GM23338 (cell line): Measurements from ENCODE around the gene KRT75. TPM values are rescaled to one million over a fixed set of nuclear protein-coding genes. Genes with fewer than 3 reads are reported as not detected.

ENCODE experiments used
- ATAC-seq: fragments of 200-7000 bp; cut with Tn5 transposase; 3 replicates; pipeline ENCODE4 v1.9.1; 2020
- DNase-seq: peaks from one replicate; pipeline ENCODE4 v3.0.0-alpha.2; 2015; ENCODE audit warnings: low spot score
- H2AFZ ChIP-seq: fragments of 200-600 bp; sonication (generic); 2 replicates; pipeline ENCODE4 v1.8.0; 2016; ENCODE audit warnings: antibody characterized with exemption, mild to moderate bottlenecking, moderate library complexity
- H3F3A ChIP-seq: fragments of 200-600 bp; sonication (generic); replicated peaks from 2 replicates; pipeline ENCODE4 v1.8.0; 2017; ENCODE audit warnings: antibody characterized with exemption, mixed run types, low read depth
- H3K27ac ChIP-seq: fragments of 200-600 bp; sonication (generic); 2 replicates; pipeline ENCODE4 v1.6.1; 2016; ENCODE audit warnings: low read depth
- H3K27me3 ChIP-seq: fragments of 200-600 bp; sonication (generic); 2 replicates; pipeline ENCODE4 v1.8.0; 2016; ENCODE audit warnings: mild to moderate bottlenecking, mixed run types, moderate library complexity; ENCODE audit not compliant: insufficient read depth
- H3K36me3 ChIP-seq: fragments of 200-600 bp; sonication (generic); 2 replicates; pipeline ENCODE4 v1.8.0; 2016; ENCODE audit warnings: mild to moderate bottlenecking; ENCODE audit not compliant: insufficient read depth
- H3K4me1 ChIP-seq: fragments of 200-600 bp; sonication (generic); 2 replicates; pipeline ENCODE4 v1.8.0; 2016; ENCODE audit warnings: mild to moderate bottlenecking, moderate library complexity; ENCODE audit not compliant: insufficient read depth
- H3K4me2 ChIP-seq: fragments of 200-600 bp; sonication (generic); 2 replicates; pipeline ENCODE4 v1.7.1; 2017; ENCODE audit warnings: mixed run types
- H3K4me3 ChIP-seq: fragments of 200-600 bp; sonication (generic); 2 replicates; pipeline ENCODE4 v1.6.1; 2016; ENCODE audit warnings: mixed run types
- H3K79me2 ChIP-seq: fragments of 200-600 bp; sonication (generic); replicated peaks from 2 replicates; pipeline ENCODE4 v1.8.0; 2017; ENCODE audit warnings: mild to moderate bottlenecking; ENCODE audit not compliant: insufficient read depth
- H3K9me2 ChIP-seq: fragments of 200-600 bp; sonication (generic); 2 replicates; pipeline ENCODE4 v1.8.0; 2017; ENCODE audit not compliant: insufficient read depth
- H4K20me1 ChIP-seq: fragments of 200-600 bp; sonication (generic); replicated peaks from 2 replicates; pipeline ENCODE4 v1.8.0; 2017; ENCODE audit warnings: mild to moderate bottlenecking; ENCODE audit not compliant: insufficient read depth
- H3K27ac Mint-ChIP-seq: 2 replicates; pipeline ENCODE4 v1.8.0; 2020; ENCODE audit warnings: inconsistent platforms, mild to moderate bottlenecking, moderate library complexity, mixed read lengths
- H3K27me3 Mint-ChIP-seq: 3 replicates; pipeline ENCODE4 v1.8.0; 2022; ENCODE audit warnings: low read depth, mild to moderate bottlenecking, moderate library complexity, mixed read lengths, inconsistent platforms; ENCODE audit not compliant: insufficient read depth, poor library complexity
- H3K36me3 Mint-ChIP-seq: 3 replicates; pipeline ENCODE4 v1.8.0; 2021; ENCODE audit warnings: low read depth, mild to moderate bottlenecking, inconsistent platforms, moderate library complexity, mixed read lengths
- H3K4me1 Mint-ChIP-seq: 3 replicates; pipeline ENCODE4 v1.8.0; 2020; ENCODE audit warnings: mild to moderate bottlenecking, inconsistent platforms, mixed read lengths
- H3K4me3 Mint-ChIP-seq: 3 replicates; pipeline ENCODE4 v1.8.0; 2021; ENCODE audit warnings: moderate library complexity, mild to moderate bottlenecking, inconsistent platforms, mixed read lengths
- H3K9me3 Mint-ChIP-seq: 3 replicates; pipeline ENCODE4 v1.8.0; 2020; ENCODE audit warnings: moderate library complexity, mild to moderate bottlenecking, inconsistent platforms, mixed read lengths
- CREB1 ChIP-seq: fragments of 250-450 bp; sonication (Bioruptor Pico); IDR thresholded peaks from 2 replicates; pipeline ENCODE4 v1.5.0; 2020; ENCODE audit warnings: low read depth, mild to moderate bottlenecking, moderate library complexity
- CTCF ChIP-seq, 2 experiments: fragments of 200-600 bp in 1 of 2; sonication (generic) in 1 of 2; conservative IDR thresholded peaks; 2 replicates each; pipeline versions ENCODE4 v1.5.1 to v1.6.1; 2016 to 2017; ENCODE audit warnings: antibody characterized with exemption in 2 of 2, low read depth in 2 of 2, mild to moderate bottlenecking in 2 of 2, moderate library complexity in 1 of 2
- EZH2 ChIP-seq: fragments of 200-600 bp; sonication (generic); IDR thresholded peaks from one replicate; pipeline ENCODE4 v1.8.0; 2017; ENCODE audit warnings: antibody characterized with exemption, mild to moderate bottlenecking, low read depth; ENCODE audit not compliant: unreplicated experiment
- EZH2phosphoT487 ChIP-seq: fragments of 200-600 bp; sonication (generic); IDR thresholded peaks from one replicate; pipeline ENCODE4 v1.8.1; 2018; ENCODE audit warnings: antibody characterized with exemption; ENCODE audit not compliant: unreplicated experiment
- JUNB ChIP-seq: IDR thresholded peaks from one replicate; pipeline ENCODE4 v1.6.1; 2016; ENCODE audit warnings: antibody characterized with exemption; ENCODE audit not compliant: unreplicated experiment
- NANOG ChIP-seq: IDR thresholded peaks from 2 replicates; pipeline ENCODE4 v1.6.1; 2016; ENCODE audit warnings: antibody characterized with exemption, borderline replicate concordance
- REST ChIP-seq: IDR thresholded peaks from one replicate; pipeline ENCODE4 v1.6.1; 2018; ENCODE audit warnings: antibody characterized with exemption; ENCODE audit not compliant: unreplicated experiment
- ZNF114 ChIP-seq: fragments of 250-450 bp; sonication (Bioruptor Pico); IDR thresholded peaks from 2 replicates; pipeline ENCODE4 v1.5.0; 2020; ENCODE audit warnings: mild to moderate bottlenecking, moderate library complexity
- ZNF331 ChIP-seq: fragments of 250-450 bp; sonication (Bioruptor Pico); IDR thresholded peaks from 2 replicates; pipeline ENCODE4 v1.5.0; 2020; ENCODE audit warnings: low read depth, mild to moderate bottlenecking, moderate library complexity
- ZNF462 ChIP-seq: fragments of 250-450 bp; sonication (Bioruptor Pico); IDR thresholded peaks from 2 replicates; pipeline ENCODE4 v1.5.0; 2020; ENCODE audit warnings: mild to moderate bottlenecking, moderate library complexity
- polyA plus RNA-seq: library from polyadenylated mRNA; unstranded; fragments of >200 nt; fragmentation: Nextera tagmentation; extraction: Ambion mirVana; gene quantifications from 2 replicates; pipeline ENCODE4 v1.2.1, GENCODE V29; 2016
- total RNA-seq: library from RNA; depleted of rRNA; stranded (reverse); fragments of >200 nt; shearing (Covaris generic); gene quantifications from 2 replicates; pipeline ENCODE4 v1.2.3, GENCODE V29; 2014

KRT75 gene
- total and polyA plus RNA-seq, 2 experiments from 2014 or later, result not detected

GRCh38 chr12:52394836-52395405, 39.2 kb downstream of the KRT75 start:
- no peaks in the 10 kb centered on the region for H3K27me3 ChIP-seq
- H3K27ac Mint-ChIP-seq, result no peak overlapping the region
- H3K36me3 Mint-ChIP-seq, result no peaks in the 10 kb centered on the region
- H3K4me2 ChIP-seq, result no peak overlapping the region
- H3F3A ChIP-seq, result no peaks in the 10 kb centered on the region
- no peak overlapping the region for H2AFZ ChIP-seq
- no peak overlapping the region for H3K4me3 ChIP-seq
- no peaks in the 10 kb centered on the region for H3K4me1 ChIP-seq
- ATAC-seq (no peak), DNase-seq (no peak)
- TF ChIP-seq EZH2phosphoT487 (no peak), JUNB (no peak)
- H3K27ac ChIP-seq, result no peak overlapping the region
- H3K9me3 Mint-ChIP-seq, result no peaks in the 10 kb centered on the region; the same call in 1 of the 3 replicates
- no peaks in the 10 kb centered on the region for H4K20me1 ChIP-seq
- peaks cover 3% of the 10 kb centered on the region for H3K27me3 Mint-ChIP-seq
- H3K36me3 ChIP-seq, result no peaks in the 10 kb centered on the region
- H3K79me2 ChIP-seq, result no peaks in the 10 kb centered on the region
- H3K4me1 Mint-ChIP-seq, result peaks cover 2% of the 10 kb centered on the region
- H3K9me2 ChIP-seq, result no peaks in the 10 kb centered on the region
- no peak overlapping the region for H3K4me3 Mint-ChIP-seq

- Histone ChIP-seq H3K36me3 (no peaks in the 10 kb centered on the region), H3K4me3 (no peak overlapping the region), H3K4me2 (no peak overlapping the region), H3K79me2 (no peaks in the 10 kb centered on the region), H3K27ac (no peak overlapping the region), H3F3A (no peaks in the 10 kb centered on the region), H3K9me2 (no peaks in the 10 kb centered on the region), H2AFZ (no peak overlapping the region), H4K20me1 (no peaks in the 10 kb centered on the region), H3K4me1 (no peaks in the 10 kb centered on the region), H3K27me3 (no peaks in the 10 kb centered on the region)
- peaks cover 3% of the 10 kb centered on the region for H3K27me3 Mint-ChIP-seq
- peaks cover 8% of the 10 kb centered on the region for H3K4me1 Mint-ChIP-seq
- H3K36me3 Mint-ChIP-seq, result no peaks in the 10 kb centered on the region
- H3K4me3 Mint-ChIP-seq, result no peak overlapping the region
- DNase-seq (no peak), ATAC-seq (no peak)
- no peaks in the 10 kb centered on the region; the same call in 1 of the 3 replicates for H3K9me3 Mint-ChIP-seq
- H3K27ac Mint-ChIP-seq, result no peak overlapping the region
- TF ChIP-seq REST, result no peak
- TF ChIP-seq EZH2phosphoT487, result no peak
- TF ChIP-seq CREB1 (CRISPR knock-in tag), result no peak
- TF ChIP-seq ZNF462, result no peak
- TF ChIP-seq NANOG, result no peak
- TF ChIP-seq CTCF (conservative IDR thresholded peaks at IDR 0.05; ENCODE audit: low read depth in 2 of 2), result no peak
- TF ChIP-seq ZNF114, result no peak
- TF ChIP-seq EZH2, result no peak
- no peak for TF ChIP-seq ZNF331 (CRISPR knock-in tag)
These were observed 41.6 kb downstream of the KRT75 start for GRCh38 chr12:52392465-52393007.
